Skin epidermis (tissue), 12 donors: ENCODE measurements around the gene GALC.

ENCODE experiments used
- H3K27ac ChIP-seq, 21 experiments: fragments of 200-600 bp; sonication (generic) in 11 of 21; one replicate each; pipeline ENCODE4 v1.5.0; 2020; ENCODE audit warnings: mild to moderate bottlenecking in 3 of 21, inconsistent platforms in 2 of 21, moderate library complexity in 2 of 21
- H3K4me3 ChIP-seq, 7 experiments: fragments of 200-600 bp; sonication (generic) in 2 of 7; one replicate each; pipeline ENCODE4 v1.5.0; 2020; ENCODE audit warnings: inconsistent platforms in 2 of 7, mild to moderate bottlenecking in 2 of 7, moderate library complexity in 1 of 7

GALC gene

DNA sequence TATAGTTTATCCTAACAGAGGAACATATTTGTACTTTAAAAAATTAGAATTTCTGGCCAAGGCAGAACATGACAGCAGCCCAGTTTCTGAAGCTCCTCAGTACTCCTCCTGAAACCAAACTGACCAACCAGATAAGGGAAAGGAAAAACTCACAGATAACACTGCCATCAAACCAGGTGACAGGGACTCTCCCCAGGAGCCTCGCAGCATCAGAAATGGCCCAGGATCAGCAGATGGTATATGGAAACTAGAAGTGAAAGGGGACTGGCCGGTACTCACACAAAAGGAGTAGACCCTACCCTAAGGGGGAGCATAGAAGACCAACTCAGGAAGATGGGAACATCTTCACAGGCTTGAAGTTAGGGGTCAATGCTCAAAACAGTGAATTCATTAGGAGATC is 22.0 kb downstream of the GALC start:
- H3K27ac ChIP-seq = no peak overlapping the region
- H3K4me3 ChIP-seq = no peak overlapping the region

DNA sequence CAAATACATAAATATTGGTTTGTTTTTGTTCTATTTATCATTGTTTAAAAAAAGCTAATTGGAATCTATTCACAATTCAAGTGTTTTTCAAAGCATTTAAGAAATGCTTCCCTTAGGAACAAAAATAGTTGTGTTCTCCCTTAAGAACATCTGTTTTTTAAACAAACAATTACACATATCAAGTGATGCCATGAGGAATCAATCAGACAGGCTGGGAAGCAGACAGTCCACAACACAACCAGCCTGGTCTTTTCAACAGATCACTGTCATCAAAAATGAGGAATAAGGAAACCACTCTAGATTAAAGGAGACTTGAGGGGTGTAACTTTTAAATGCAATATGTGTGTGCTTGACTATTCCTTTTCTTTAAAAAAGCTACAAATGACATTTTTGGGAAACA is 25.5 kb downstream of the GALC start:
- Histone ChIP-seq H3K27ac (no peak overlapping the region), H3K4me3 (no peak overlapping the region)

- no peak overlapping the region for H3K27ac ChIP-seq
- no peak overlapping the region for H3K4me3 ChIP-seq
These were observed 26.2 kb downstream of the GALC start for GRCh38 chr14:87966816-87967215.

DNA sequence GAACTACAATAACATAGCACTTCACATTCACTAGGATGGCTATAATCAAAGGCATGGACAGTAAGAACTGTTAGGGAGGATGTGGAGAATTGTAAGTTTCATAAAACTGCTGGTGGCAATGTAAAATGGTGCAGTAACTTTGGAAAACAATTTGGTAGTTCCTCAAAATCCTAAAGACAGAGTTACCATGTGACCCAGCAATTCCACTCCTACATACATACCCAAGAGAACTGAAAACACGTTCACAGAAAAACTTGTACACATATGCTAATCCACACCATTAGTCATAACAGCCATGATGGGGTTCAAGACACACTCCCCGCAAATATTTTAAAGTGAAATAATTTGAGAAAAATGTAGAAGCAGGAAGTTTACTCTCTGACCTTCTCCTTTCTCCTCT is 31.7 kb downstream of the GALC start:
- Histone ChIP-seq H3K27ac (no peak overlapping the region), H3K4me3 (no peak overlapping the region)

- H3K27ac ChIP-seq = no peak overlapping the region
- no peak overlapping the region for H3K4me3 ChIP-seq
These were observed 32.8 kb downstream of the GALC start for GRCh38 chr14:87960013-87960787.

GRCh38 chr14:87955501-87955900 is 37.5 kb downstream of the GALC start:
- Histone ChIP-seq H3K27ac (no peak overlapping the region), H3K4me3 (no peak overlapping the region)

DNA sequence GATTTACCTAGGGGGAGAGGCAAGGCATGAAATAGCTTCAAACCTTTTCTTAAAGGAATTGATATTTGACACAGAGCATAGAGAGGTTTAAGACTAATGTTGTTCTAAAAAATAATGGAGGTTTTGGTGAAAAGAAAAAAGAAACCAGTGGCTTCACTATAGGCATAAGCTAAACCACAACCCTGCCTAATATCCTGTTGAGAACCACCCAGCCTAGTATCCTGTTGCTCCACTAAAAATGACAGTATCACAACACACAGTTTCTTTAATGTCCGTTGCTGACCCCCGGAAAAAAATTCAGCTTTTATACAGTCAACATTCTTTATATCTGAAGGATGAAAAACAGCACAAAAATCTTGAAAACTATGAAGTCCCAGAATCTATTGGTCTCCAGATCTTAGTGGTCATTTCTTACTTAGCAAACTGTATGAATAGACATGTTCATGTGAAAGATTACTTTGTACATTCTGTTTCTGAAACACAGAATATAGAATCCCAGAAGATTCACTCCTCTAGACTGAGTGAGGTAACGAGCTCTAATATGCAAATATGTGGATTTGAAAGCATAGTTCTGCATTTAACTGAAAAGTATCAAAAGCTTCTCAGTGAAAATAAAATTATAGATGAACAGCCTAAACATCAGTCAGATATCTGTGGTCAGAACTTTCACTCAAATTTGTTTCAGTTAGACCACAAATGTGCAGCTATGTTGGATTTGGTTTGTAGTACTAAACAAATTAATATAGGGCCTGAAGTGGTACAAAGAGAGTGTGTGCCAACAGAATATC is 40.5 kb downstream of the GALC start:
- H3K27ac ChIP-seq = peak overlapping the region in 4 of 21 experiments; percentile 1 to 52 (median 18)
- H3K4me3 ChIP-seq = no peak overlapping the region

GRCh38 chr14:87944987-87945604 is 47.9 kb downstream of the GALC start:
- no peak overlapping the region for H3K4me3 ChIP-seq

DNA sequence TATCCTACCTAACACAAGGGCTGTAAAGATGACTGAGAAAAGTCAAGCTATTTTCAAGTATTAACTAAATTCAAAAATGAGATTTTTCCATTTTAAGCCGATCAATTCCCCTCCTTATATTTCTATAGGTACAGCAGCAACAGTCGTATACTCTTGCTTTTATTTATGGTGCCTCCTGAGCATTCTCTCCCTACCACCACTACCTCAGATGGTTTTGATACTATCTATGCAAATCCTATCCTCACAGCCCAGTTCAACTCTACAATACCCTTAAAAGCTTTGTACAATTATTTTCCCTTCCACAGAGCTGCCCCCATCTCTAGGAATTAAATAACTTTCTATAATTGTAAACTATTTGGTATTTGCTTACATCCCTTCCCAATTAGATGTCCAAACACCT is 52.1 kb downstream of the GALC start:
- Histone ChIP-seq H3K27ac (no peak overlapping the region), H3K4me3 (no peak overlapping the region)

More at GRCh38 chr14:87944987-87945604, 47.9 kb downstream of the GALC start:
- H3K27ac ChIP-seq = no peak overlapping the region

DNA sequence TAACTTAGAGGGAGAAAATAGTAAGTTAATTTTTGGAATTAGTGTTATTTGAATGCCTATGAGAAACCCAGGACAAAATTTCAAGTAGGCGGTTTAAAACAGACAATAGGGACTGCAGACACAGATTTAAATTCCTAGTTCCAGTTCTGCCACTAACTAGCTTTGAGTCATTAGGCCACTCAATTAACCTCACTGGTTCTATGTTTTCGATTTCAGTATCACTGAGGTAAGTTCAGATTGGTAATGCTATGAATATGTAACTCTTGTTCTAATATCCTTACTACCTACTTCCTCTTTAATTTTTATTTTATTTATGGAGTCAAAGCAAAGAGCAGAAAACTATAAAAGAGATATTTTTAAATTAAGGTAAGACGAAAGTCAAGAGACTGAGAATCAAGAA is 52.6 kb downstream of the GALC start:
- Histone ChIP-seq H3K4me3 (no peak overlapping the region), H3K27ac (no peak overlapping the region)

DNA sequence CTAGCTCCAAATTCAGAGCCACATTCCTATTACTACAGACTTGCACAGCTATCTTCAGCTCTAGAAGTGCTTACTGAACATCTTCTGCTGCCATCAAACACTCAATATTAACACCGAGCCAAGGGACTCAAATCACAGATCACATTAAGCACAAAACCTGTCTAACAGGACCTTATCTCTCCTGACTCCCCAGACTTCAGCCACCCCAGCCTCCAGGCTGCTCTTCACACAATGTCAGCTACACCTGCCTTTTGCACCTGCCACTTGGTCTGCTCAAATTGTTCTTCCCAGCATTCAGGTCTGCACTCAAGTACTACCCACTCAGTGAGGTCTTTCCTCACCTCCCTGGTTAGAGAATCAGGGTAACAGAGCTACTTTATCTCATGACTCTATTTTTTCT is 57.1 kb downstream of the GALC start:
- H3K27ac ChIP-seq = peak overlapping the region in 2 of 21 experiments; percentile 19 to 50

DNA sequence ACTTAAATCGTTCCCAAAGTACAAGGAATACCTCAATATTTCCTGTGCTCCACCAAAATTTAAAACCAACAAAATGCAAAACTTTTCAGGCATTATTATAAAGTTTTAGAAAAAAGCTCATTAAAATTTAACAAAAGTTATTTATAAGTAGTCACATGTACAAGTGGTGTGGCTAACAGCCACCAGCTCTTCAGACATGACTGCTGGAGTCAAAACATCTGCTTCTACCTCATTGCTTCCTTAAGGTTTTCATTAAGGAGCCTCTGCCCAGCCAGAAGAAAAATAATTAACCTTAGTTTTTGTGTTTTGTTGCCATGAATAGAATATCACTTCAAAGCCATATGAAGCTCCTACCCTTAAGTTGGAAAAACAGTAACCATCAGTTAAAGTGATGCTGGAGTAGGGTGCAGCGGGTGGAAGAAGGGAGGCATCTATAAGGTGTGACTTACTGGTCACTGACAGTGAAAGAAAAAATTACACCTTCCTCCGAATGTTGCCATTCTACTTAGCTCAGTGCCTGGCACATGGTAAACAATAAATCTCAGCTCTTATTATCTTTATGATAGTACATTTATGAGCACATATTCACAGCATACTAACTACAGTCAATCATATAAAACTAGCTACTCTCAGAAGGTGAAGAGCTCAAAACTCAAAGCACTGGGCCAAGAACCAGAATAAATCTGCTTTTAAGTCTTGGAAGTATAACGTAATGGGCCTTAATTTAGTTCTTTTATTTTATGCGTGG is 57.7 kb downstream of the GALC start:
- H3K4me3 ChIP-seq = no peak overlapping the region

More for the DNA sequence above, 57.1 kb downstream of the GALC start:
- no peak overlapping the region for H3K4me3 ChIP-seq

GRCh38 chr14:87934185-87934584 is 58.8 kb downstream of the GALC start:
- Histone ChIP-seq H3K27ac (no peak overlapping the region), H3K4me3 (no peak overlapping the region)

More for the DNA sequence above, 57.7 kb downstream of the GALC start:
- no peak overlapping the region for H3K27ac ChIP-seq

GRCh38 chr14:87916886-87917275 is 76.1 kb downstream of the GALC start:
- Histone ChIP-seq H3K4me3 (no peak overlapping the region), H3K27ac (no peak overlapping the region)

DNA sequence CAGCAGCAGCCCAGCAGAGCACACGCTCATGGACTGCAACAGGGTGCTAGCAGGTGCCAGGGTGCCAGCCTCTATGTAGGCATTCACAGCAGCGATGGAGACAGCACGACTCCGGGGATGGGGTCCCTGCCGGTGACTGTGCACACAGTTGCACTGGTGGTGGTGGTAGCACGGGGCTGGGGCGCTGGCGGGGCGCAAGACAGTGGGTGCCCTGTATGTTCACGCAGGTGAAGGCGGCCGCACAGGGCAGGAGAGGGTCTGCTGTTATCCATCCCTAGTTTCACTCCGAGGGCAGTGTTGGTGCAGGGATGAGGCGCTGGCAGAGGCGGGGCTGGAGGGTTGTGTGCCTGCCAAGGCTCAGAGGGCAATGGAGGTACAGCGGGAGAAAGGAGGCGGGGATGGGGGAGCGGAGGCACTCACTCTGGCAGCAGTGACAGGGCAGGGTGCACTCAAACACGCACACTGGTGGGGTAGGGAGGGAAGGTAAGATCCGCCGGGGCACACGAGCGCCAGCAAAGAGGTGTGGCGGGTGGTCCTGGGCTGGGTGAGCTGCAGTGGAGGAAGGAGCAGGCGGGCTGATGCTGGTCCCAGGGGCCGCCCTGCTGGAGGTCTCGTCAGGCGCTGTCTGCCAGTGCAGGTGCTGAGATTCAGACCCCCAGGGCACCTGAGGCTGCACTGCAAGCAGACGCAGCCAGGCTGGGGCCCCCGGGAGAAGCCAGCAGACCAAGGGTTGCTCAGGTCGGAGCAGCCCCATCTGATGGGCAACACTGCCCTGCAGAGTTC is 76.7 kb downstream of the GALC start:
- no peak overlapping the region for H3K27ac ChIP-seq

DNA sequence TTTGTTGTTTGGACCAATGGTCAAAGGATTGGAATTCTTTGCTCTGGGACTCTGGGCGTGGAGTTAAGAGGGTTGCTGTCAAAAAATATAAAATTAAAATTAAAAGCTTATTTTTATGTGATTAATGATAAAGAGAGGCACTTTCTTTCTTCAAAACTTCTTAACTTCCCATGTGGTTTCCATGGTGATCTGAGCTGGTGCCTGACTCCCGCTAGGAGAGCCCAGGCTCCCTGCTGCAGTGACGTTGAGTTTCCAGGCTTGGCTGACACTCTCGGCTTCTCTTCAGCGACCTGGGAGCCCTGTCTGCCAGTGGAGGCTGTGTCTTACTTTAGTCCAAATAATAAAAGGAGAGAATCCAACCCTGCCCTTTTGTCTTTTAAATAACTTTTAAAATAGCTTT is 84.4 kb downstream of the GALC start:
- Histone ChIP-seq H3K4me3 (no peak overlapping the region), H3K27ac (no peak overlapping the region)

More for the DNA sequence above, 76.7 kb downstream of the GALC start:
- no peak overlapping the region for H3K4me3 ChIP-seq

DNA sequence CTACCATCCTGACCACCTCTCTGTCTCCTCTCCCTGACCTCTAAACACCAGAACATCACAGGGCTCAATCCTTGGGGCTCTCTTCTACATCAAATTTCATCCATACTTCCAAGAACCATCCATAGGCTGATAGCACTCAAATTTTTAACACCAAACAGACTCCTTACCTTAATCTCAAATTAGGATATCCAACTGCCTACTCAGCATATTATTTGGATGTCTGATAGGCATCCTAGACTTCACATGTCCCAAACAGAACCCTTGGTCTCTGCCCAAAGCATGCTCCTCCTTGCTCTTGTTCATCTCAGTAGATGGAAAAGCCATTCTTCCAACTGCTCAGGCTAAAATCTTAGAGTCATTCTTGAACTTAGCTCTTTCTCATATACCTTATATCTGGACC is 91.3 kb downstream of the GALC start:
- no peak overlapping the region for H3K4me3 ChIP-seq
- no peak overlapping the region for H3K27ac ChIP-seq

DNA sequence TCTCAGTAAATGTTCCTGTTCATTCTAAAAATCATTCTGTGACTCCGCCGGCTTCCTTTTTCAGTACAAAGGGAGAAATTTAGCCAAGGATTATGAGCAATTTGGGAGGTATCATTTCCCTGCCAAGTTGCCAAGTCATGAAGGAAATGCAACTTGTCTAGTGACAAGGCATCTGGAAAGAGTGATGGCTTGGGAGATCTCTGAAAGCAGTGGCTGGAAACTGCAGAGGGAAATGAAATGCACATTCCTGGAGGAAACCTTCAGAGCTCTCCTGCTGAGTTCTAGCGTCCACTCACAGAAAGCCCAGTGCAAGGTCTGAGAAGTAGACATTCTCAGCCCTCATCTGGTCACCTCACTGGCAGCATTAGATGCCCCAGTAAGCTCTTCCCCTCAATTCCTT is 91.7 kb downstream of the GALC start:
- Histone ChIP-seq H3K4me3 (no peak overlapping the region), H3K27ac (no peak overlapping the region)

- no peak overlapping the region for H3K27ac ChIP-seq
- H3K4me3 ChIP-seq = no peak overlapping the region
These were observed 93.8 kb downstream of the GALC start for GRCh38 chr14:87899228-87899627.
